GM21786 (cell line): ENCODE data around the gene CIBAR2.

ENCODE experiments used
- ATAC-seq: cut with Tn5 transposase; IDR thresholded peaks from one replicate; pipeline ENCODE4 v1.9.1; 2021; ENCODE audit not compliant: unreplicated experiment

The CIBAR2 gene

DNA sequence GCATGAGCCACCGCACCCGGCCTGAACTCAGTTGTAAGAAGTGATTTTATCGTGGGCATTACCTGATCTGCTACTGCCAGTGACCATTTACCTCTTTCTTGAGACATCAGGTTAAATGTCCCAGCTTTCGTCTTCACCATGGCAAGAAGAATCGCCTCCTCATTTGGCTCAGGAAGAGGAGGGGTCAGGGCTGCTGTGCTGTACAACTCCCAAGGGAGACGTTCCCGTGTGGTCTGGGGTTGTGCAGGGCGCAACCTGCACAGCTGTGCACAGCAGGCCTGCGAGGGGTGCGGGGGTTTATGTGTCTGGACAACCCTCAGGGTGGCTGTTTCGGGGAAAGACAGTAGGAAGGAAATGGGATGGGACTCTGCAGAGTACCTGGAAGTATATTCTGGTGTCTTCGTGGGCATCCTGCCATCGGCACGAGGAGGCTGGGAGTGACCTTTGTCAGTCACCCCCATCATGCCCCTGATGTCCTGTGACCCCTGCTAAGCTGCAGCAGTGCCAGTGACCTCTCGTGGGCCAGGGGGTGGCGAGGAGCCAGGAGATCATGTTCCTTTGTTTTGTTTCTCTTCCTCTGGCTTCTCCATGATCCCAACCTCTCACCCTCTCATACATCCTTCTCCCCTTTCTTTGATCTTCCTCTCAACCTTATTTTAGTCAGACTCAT lies 27.3 kb downstream of the CIBAR2 start:
- no peak for ATAC-seq

DNA sequence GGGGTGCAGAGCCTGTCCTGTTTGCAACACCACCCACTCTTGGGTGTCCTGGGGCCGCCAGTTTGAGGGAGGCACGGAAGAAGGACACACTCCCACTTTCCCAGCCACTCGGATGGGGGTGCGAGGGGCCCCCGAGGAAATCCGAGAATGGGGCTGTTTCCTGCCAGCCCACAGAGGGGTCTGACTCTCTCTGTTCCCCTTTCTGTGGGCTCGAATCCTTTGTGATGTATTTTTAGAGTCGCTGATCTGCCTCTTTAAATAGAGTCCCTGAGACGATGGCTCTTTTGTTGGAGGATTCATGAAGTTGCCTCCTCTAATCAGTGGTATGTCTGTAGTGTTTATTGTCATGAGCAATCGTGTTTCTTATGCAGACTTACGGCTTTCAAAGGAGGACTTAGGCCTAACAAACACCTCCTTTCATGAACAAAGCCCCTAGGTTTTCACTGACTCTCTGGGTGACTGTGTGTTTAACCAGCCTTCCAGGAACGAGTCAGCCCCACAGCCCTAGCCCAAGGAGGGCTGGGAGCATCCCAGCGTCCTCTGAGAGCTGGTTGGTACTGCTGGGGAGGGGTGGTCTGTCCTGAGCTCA lies 29.1 kb downstream of the CIBAR2 start:
- no peak for ATAC-seq

DNA sequence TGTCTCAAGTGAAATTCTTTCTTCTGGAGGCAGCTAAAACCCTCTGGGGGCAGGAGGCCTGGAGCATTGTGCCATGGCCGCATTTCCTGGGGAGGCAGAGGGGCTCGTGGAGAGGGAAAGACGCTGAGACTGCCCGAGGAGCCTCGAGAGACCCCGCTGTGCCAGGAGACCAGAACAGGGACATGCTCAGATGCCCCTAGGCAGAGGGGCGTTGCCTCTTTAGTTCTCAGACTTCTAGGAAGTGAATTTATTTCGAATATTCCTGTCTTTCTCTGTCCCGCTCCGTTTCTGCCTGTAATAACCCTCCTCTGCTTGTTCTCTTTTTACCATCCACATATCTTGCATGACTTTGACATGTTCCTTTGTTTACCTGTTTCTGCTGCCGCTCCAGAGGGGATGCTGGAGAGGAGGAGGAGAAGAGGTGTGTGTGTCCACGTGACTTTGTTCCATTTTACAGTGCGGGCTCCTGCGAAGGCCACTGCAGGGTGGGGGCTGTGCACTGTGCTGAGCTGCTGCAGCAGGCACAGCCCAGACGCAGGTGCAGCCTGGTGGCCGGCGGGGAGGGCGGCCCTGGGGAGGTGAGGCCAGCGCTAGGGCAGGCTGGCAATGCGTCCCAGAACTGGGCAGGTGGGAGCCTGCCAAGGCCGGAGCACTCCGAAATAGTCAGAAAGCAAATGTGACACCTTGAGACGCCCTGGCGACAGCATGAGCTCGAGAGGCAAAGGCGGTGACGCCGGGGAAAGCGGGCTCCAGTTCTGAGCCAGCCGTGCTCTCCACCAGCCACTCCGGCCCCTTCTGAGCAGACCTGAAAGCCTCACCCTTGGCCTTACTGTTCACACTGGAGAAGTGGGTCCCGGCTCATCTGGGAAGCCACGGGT lies 29.9 kb downstream of the CIBAR2 start:
- no peak for ATAC-seq

DNA sequence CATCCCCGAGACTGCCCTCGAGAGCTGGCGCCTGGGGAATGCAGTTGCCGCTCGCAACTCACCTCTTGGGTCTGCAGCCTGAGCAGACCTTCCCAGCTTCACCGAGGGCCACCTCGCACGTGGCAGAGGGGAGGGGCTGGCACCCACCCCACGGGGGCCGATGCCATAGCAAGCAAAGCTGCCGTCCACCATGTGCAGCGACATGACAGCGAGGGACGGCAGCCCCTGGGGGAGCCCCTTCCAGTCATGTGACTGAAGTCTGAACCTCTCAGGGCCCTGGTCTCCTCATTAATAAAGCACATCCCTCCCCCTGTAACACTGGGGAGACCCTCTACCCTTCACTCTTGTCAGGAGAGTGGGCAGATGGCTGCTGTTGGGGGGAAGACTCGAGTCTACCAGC lies 30.5 kb downstream of the CIBAR2 start:
- ATAC-seq = no peak

DNA sequence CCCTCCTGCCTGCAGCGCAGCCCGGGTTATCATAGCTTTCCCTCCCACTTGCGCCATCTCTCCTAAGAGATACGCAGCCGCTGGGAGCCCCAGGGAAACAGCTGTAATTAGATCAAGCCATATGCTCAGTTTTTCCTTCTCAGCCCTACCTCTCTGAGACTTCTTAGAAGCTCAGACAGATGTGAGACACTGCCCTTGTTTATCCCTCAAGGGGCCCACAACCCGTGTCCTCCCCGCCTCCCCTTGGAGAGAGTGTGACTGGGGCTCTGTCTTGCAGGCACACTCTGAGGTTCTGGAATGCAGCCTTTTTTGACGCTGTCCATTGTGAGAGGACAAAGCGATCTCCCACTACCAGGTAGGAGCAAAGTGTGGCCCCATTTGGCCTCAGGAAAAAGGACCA lies 31.2 kb downstream of the CIBAR2 start:
- ATAC-seq = no peak

DNA sequence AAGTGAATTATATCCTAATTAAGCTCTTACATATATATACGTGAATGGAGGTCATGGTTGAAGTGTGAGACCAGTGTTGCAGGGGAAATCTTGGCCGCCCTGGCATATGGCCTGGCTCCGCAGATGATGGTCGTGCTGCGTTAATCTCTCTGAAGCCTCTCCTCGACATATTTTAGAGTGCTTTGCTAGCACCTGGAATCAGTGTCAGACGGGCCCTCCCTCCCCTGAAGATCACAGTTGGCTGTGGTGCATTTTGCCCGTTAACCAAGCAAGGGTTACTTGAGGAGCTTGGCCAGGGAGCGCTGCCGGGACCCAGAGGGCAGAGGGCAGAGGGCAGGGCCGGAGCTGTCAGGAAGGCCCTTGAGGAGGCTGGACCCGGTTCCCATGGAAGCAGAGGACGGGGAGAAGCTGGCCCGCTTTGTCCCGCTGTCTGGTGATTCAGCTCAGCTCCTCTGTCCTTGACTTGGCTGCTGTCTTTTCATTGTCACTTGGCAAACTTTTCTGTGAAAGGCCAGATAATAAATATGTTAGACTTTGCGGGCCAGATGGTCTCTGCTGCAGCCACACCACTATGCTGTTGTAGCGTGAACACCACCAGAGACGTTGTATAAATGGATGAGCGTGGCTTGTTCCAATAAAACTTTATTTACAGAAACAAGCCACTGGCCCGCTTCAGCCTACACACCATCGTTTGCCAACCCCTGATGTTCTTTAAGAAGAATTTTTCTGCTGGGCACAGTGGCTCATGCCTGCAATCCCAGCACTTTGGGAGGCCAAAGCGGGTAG lies 32.3 kb downstream of the CIBAR2 start:
- no peak for ATAC-seq

DNA sequence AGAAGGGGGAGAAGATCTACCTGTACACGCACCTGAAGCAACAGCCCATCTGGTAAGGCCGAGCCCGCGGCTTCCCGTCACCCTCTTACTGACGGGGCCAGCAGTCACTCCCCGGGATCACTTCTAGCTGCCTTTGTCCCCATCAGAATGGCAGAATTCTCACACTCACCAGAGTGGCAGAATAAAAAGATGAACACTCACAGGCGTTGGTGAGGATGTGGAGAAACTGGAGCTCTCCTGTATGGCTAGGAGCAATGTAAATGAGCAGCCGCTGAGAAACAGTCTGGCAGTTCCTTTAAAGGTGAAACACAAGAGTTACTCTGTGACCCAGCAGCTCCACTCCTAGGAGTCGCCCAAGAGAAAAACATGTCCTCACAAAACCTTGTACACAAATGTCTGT lies 33.3 kb downstream of the CIBAR2 start:
- ATAC-seq = no peak

DNA sequence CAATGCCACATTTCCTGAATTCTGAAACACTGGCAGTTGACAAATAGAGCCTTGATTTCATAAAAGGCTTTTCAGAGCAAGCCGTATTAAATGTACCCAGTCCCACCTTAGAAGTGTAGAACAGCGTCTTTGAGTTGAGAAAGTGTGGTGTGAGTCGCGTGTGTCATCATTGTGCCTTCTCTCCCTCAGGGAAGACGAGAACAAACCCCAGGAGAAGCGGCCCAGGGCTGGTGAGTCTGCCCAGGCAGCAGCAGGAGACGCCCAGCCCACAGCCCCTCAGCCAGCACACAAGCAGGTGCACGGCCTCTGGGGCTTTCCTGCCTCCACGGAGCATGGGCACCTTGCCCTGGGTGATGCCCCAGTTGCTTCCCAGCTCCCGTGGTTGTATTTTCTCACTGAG lies 34.0 kb downstream of the CIBAR2 start:
- ATAC-seq = no peak

DNA sequence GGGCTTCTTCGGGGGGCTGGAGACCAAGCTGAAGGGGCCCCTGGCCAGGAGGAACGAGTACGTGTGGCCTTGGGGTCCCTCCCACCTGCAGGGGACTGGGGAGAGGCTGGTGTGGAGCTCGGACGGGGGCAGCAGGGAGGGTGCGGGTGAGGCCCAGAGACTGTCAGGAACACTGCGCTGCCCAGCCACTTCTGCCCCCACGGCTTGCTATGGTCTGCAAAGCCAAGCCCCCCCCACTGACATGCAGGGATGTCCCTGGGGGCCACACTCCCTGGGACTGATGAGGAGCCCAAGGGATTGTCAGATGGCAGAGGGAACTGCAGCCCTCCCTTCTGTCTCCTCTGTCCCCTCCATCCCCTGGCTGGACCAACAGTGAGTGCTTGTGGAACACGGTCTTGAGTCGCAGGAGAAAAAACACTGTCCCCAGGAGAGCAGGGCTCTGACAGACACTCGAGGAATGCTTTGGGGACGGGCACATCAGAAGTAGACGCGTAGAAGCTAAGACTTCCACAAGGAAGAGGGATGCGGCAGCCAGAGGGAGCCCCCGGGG lies 34.6 kb downstream of the CIBAR2 start:
- no peak for ATAC-seq

DNA sequence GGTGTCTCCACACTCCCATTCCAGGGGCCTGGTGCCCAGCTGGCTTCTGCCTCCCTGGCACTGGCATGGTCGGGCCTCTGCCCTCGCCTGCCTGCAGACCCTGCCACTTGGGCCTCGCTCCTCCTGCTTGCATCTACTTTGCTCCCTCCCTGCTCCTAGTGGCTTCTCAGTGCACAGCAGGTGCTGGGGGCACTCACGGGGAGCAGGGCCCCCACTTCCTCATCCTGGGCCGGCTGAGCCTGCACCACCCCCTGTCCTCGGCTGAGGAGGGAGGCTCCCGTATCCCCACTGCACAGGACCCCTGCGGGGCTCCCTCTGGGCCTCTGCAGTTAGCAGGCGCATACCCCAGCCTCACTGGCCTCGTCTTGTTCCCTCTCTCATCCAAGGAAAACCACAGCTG lies 35.2 kb downstream of the CIBAR2 start:
- ATAC-seq = no peak

DNA sequence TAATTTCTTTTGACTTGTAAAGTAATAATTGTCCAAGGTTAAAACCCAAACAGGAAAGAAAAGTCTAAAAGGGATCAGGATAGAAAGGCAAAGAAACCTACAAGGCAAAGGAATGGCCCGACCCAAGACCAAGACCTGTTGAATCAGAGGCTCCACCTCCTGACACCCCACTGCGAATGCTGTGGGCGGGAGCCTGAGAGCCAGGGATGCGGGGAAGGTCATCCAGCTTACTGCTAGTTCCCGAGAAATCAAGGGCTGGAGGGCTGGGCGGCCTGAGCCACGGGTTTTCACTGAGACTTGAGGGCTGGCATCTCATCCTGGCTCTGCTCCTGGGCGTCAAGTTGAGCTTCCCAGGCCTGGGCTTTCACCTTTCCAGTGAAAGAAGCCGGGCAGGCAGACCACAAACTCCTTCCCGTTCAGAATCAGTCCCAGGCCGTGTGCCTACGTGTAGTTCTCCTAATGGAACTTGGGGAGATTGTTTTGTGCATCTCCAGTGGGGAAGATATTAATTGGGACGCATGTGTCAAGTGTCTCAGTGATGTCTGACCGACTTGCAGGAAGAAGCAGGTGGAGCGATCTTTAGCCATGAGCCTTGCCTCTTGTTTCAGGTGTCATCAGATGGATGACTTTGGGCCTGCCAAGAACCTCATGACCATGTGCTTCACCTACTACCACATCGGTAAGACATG lies 36.9 kb downstream of the CIBAR2 start:
- no peak for ATAC-seq

DNA sequence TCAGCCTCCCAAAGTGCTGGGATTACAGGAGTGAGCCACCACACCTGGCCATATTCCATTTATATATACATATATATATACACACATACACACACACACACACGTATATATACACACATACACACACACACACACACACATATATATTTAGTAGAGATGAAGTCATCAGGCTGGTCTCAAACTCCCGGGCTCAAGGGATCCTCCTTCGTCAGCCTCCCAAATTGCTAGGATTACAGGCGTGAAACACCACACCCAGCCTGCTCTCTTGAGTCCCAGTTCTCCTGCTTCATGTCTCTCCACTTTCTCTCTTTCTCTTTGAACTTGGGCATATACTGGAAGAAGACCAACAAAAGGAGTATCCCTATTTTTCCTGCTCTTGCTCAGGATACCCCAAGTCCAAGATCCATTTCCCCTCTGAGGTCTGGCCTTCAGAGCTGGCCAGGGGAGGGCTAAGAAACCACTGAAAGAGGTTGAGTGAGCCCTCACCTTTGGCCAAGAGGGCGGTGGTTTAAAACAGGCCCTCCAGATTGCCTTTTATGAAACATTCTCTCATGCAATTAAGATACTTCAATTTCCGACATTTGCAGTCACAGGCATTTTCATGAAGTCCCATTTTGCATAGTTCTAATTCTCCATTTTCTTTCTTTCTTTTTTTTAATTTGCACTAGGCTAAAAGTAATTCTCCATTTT lies 37.9 kb downstream of the CIBAR2 start:
- no peak for ATAC-seq

DNA sequence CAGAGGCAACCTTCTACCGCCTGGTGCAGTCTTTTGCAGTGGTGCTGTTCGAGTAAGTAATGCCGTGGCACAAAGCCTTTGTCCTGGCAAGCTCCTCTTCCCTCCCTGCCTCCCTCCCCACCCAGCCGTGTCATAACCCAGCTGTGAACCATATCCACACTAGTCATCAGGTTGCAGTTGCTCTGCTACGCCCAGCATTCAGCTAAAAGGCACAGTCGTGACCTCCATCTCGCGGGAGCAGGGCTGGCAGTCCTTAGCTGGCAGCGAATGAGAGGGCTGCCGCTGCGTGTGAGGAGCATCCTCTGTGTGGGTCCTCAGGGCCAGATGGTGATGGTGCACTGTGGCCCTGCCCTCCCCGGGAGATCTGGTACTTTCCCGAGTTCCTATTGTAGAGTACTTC lies 39.3 kb downstream of the CIBAR2 start:
- no peak for ATAC-seq

DNA sequence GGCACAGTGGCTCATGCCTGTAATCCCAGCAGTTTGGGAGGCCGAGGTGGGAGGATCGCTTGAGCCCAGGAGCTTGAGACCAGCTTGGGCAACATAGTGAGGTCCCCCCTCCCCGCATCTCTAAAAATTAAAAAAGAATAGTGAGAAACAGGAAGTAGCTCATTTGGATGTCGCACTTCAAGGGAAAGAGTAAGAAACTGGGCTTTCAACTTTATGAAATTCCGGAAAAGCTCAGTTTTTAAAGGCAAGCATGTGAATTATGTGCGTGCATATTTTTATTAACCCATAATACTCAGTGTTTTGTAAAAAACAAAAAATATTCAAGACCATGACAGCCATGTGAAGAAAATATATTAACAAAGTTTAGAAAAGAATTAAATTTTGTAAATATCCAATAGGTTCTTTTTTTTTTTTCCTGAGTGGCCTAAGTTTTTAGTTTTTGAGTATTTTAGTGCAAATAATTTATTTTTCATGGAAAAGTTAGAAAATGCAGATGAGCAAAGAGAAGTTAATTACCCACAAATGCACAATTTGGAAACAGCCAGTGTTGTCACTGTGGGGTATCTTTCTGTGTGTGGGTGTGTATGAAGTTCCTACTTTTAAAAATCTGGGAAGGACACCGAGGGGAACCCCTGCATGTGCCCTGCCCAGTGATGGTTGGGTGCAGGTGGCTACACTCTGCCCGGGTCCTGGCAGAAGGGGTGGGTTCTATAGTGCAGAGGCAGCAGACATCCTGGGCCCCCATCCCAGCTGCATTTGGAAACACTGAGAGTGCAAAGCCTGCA lies 40.0 kb downstream of the CIBAR2 start:
- no peak for ATAC-seq

DNA sequence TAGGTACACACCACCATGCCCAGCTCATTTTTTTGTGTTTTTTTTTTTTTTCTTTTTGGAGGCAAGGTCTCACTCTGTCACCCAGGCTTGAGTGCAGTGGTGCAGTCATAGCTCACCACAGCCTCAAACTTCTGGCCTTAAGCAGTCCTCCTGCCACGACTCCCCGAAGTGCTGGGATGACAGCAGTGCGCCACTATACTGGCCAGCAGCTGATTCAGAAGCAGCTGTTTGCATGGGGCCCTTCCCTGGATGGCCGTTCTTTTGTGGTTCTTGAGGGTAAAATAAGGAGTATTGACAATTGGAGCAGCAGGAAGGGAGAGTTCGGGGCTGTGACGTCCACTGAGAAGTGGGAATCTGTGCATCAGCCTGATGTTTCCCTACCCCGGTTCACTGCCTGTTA lies 43.1 kb downstream of the CIBAR2 start:
- ATAC-seq = no peak

DNA sequence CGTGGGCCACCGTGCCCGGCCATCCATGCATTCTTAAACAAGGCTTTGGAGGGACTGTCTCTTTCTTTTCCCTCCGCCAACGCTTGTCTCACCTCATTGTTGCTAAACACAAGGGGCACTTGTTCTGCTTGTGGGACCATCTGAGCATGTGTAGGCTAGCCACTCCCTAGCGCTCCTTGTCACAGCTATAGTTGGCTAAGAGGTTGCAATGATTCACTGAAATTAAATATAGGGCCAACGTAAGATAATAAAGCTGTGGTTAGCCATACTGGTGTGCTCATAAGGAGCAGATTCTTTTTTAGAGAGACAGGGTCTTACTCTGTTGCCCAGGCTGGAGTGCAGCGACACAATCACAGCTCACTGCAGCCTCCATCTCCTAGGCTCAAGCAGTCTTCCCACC lies 43.5 kb downstream of the CIBAR2 start:
- ATAC-seq = no peak

DNA sequence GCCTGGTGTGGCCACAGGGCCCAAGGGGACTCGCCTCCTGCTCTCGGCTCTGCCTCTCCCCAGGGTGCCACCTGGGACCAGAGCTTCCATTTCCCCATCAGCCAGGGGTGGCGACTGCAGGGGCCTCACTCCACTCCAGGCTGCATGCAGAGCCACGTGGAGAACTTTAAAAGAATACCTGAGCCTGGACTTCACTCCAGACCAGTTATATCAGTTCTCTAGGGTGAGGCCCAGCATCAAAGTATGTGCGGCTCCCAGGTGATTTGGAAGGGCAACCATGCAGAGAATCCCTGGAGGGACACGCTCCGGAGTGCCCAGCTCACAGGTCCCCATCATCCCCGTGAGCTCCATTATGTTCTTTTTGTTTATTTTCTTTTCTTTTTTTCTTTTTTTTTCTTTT lies 44.8 kb downstream of the CIBAR2 start:
- no peak for ATAC-seq

DNA sequence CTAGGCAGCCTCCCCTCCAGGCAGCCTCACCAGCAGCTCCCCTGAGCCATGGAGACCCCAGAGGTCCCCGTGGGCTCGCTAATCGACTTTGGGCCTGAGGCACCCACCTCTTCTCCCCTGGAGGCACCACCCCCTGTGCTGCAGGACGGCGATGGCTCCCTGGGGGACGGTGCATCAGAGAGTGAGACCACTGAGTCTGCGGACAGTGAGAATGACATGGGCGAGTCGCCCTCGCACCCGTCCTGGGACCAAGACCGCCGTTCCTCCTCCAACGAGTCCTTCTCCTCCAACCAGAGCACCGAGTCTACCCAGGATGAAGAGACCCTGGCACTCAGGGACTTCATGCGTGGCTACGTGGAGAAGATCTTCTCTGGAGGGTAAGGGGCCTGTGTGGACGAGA lies 45.2 kb downstream of the CIBAR2 start:
- ATAC-seq = no peak

DNA sequence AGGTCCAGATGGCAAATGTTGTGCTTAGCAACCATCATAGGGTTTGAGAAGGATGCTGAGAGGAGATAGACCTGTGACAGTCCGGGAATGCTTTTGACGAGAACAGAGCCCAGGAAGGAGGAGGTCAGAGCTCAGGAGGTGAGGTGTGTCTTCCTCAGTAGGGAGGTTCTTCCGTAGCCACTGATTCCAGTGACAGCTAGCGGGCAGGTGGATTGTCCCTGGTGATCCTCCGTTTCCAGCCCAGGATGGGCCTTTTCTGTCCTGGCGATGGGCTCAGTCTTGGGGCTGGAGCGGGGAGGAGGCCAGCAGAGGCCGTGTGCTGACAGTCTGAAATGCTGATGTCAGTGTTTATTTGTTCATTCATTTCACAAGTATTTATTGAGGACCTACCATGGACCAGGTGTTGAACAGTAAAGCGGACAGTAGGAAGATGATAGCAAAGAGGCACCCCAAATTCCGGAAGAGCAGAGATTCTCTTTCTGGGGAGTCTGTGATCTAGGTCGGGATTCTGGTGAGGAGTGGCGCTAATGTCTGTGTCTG lies 45.9 kb downstream of the CIBAR2 start:
- ATAC-seq = no peak
